K562 (cell line): ENCODE data around the gene IRF3. TPM values are rescaled to one million over a fixed set of nuclear protein-coding genes. Genes with fewer than 3 reads are reported as not detected.
A peak's percentile ranks its signal among the peaks of the same experiment; 100 is the strongest.

ENCODE experiments used
- ATF4 ChIP-seq: fragments of 450-650 bp; formaldehyde crosslinking; IDR thresholded peaks from 2 replicates; pipeline ENCODE4 v1.4.0; 2022; ENCODE audit warnings: mild to moderate bottlenecking, moderate library complexity
- DIDO1 ChIP-seq: fragments of 450-650 bp; IDR thresholded peaks from 2 replicates; pipeline ENCODE4 v1.6.1; 2016; ENCODE audit warnings: low read depth, missing biosample characterization, missing genetic modification characterization
- FOXM1 ChIP-seq, 2 experiments: fragments of 450-650 bp in 1 of 2; sonication (generic) in 1 of 2; formaldehyde crosslinking in 1 of 2; IDR thresholded peaks; 2 replicates each; pipeline versions ENCODE4 v1.6.1 to v1.9.0; 2017 to 2022; ENCODE audit warnings: low read depth in 2 of 2, mild to moderate bottlenecking in 2 of 2, missing genetic modification reagents in 1 of 2, moderate library complexity in 1 of 2
- HDAC6 ChIP-seq: IDR thresholded peaks from 2 replicates; pipeline ENCODE4 v1.6.1; 2012; ENCODE audit warnings: low read depth, mild to moderate bottlenecking, control low read depth, inconsistent platforms, low read length, moderate library complexity
- MITF ChIP-seq: IDR thresholded peaks from 2 replicates; pipeline ENCODE4 v1.6.1; 2014; ENCODE audit warnings: antibody characterized with exemption
- NR2C1 ChIP-seq, 2 experiments: fragments of 450-650 bp; IDR thresholded peaks; 2 replicates each; pipeline ENCODE4 v1.6.1; 2017; ENCODE audit warnings: mild to moderate bottlenecking in 2 of 2, antibody characterized with exemption in 1 of 2, inconsistent platforms in 1 of 2, missing compliant biosample characterization in 1 of 2, missing genetic modification characterization in 1 of 2
- PATZ1 ChIP-seq: fragments of 250-450 bp; sonication (Bioruptor Pico); IDR thresholded peaks from 2 replicates; pipeline ENCODE4 v1.5.0; 2020; ENCODE audit warnings: mild to moderate bottlenecking, borderline replicate concordance
- PHF20 ChIP-seq: fragments of 450-650 bp; IDR thresholded peaks from 2 replicates; pipeline ENCODE4 v1.6.1; 2018; ENCODE audit not compliant: partially characterized antibody
- RFX1 ChIP-seq: fragments of 450-650 bp; IDR thresholded peaks from 2 replicates; pipeline ENCODE4 v1.6.1; 2016; ENCODE audit warnings: mild to moderate bottlenecking, moderate library complexity
- SPI1 ChIP-seq: IDR thresholded peaks from 2 replicates; pipeline ENCODE4 v1.6.1; 2011; ENCODE audit warnings: low read depth, low read length, control low read depth, borderline replicate concordance
- TAF15 ChIP-seq: fragments of 200-400 bp; formaldehyde crosslinking; IDR thresholded peaks from 2 replicates; pipeline ENCODE4 v1.6.1; 2017; ENCODE audit warnings: mild to moderate bottlenecking, low read depth, low read length, moderate library complexity
- TEAD2 ChIP-seq: fragments of 450-650 bp; IDR thresholded peaks from 2 replicates; pipeline ENCODE4 v1.6.1; 2016; ENCODE audit warnings: missing genetic modification characterization, control low read depth, missing compliant biosample characterization
- ZFX ChIP-seq: sonication (generic); formaldehyde crosslinking; IDR thresholded peaks from 2 replicates; pipeline ENCODE4 v1.8.0; 2022; ENCODE audit warnings: mild to moderate bottlenecking, missing genetic modification reagents, moderate library complexity
- ZNF407 ChIP-seq: fragments of 450-650 bp; IDR thresholded peaks from 2 replicates; pipeline ENCODE4 v1.6.1; 2016; ENCODE audit warnings: low read depth
- ZNF699 ChIP-seq: fragments of 250-450 bp; sonication (Bioruptor Pico); IDR thresholded peaks from 2 replicates; pipeline ENCODE4 v1.8.0; 2021; ENCODE audit warnings: mild to moderate bottlenecking, moderate library complexity; ENCODE audit not compliant: insufficient replicate concordance
- ZNF75A ChIP-seq: fragments of 450-650 bp; formaldehyde crosslinking; IDR thresholded peaks from 2 replicates; pipeline ENCODE4 v1.4.0; 2020; ENCODE audit warnings: mild to moderate bottlenecking
- polyA plus RNA-seq, 8 experiments: library from polyadenylated mRNA; depleted of rRNA in 4 of 8; stranded (reverse) in 5 of 8; unstranded in 3 of 8; fragments of >200 nt; fragmentation: Nextera tagmentation in 2 of 8; fragmentation: Illumina TruSeq in 1 of 8; extraction: Ambion mirVana in 2 of 8; extraction: Trizol in 1 of 8; gene quantifications; 2 replicates each; pipeline versions ENCODE4 v1.2.1 to v1.2.3, GENCODE V29; 2011 to 2014; ENCODE audit warnings: inconsistent platforms in 1 of 8, missing spikeins in 1 of 8
- total RNA-seq, 7 experiments: library from RNA; depleted of rRNA in 6 of 7; stranded (reverse); fragments of >200 nt in 6 of 7; fragmentation: Illumina TruSeq in 2 of 7; extraction: Trizol in 2 of 7; gene quantifications; 2 replicates each; pipeline versions ENCODE4 v1.2.1 to v1.2.3, GENCODE V29; 2011 to 2021; ENCODE audit warnings: low replicate concordance in 1 of 7

IRF3 gene
- total and polyA plus RNA-seq, 9 of the 15 experiments (the other 6 are each of a cell fraction or from before 2014, with no cell fraction given), result 7.5 to 145 (median 65.4) TPM

GRCh38 chr19:49666120-49666444 lies 425 bp upstream of the IRF3 start (continued):
- no peak for TF ChIP-seq PATZ1
- no peak for TF ChIP-seq NR2C1 (IDR thresholded peaks at IDR 0.05)
- TF ChIP-seq NR2C1 (tag; IDR thresholded peaks at IDR 0.05), result no peak
- no peak for TF ChIP-seq HDAC6
- TF ChIP-seq ZNF75A, result no peak
- TF ChIP-seq SPI1, result 0 out of 2 replicates have a peak, but pooled peaks have one; percentile 10
- no peak for TF ChIP-seq ATF4
- 0 out of 2 replicates have a peak, but pooled peaks have one; percentile 47 for TF ChIP-seq TEAD2 (tag)
- TF ChIP-seq TAF15, result no peak
- peak; percentile 18 for TF ChIP-seq ZFX
- no peak for TF ChIP-seq ZNF699
- TF ChIP-seq MITF, result no peak
- TF ChIP-seq RFX1, result no peak
- no peak for TF ChIP-seq ZNF407
- no peak for TF ChIP-seq FOXM1 (IDR thresholded peaks at IDR 0.05; ENCODE audit: low read depth)
- TF ChIP-seq FOXM1 (CRISPR knock-in tag; IDR thresholded peaks at IDR 0.05; ENCODE audit: low read depth), result no peak
- TF ChIP-seq PHF20, result no peak
- TF ChIP-seq DIDO1 (tag), result no peak
